Right renal cortex interstitium (tissue), 3 donors: ENCODE data around the gene MKI67. TPM values are rescaled to one million over a fixed set of nuclear protein-coding genes. Genes with fewer than 3 reads are reported as not detected.

Experiments used
- DNase-seq, 3 donors: peaks; one replicate each; pipeline ENCODE4 v3.0.0-alpha.2; 2013; ENCODE audit warnings: low read depth in 3 of 3, low spot score in 2 of 3
- polyA plus RNA-seq, 3 donors: library from polyadenylated mRNA; unstranded; fragments of 120-200 nt; gene quantifications; one replicate each; pipeline ENCODE4 v1.2.1, GENCODE V29; 2013; ENCODE audit not compliant: insufficient read length in 3 of 3

The MKI67 gene
- polyA plus RNA-seq, 3 donors: 47.5 to 58.4 (median 49.6) TPM

GRCh38 chr10:128055061-128055868 is 71.0 kb downstream of the MKI67 start:
- no peak for DNase-seq

- DNase-seq: no peak
These were observed 71.9 kb downstream of the MKI67 start for GRCh38 chr10:128054163-128054970.

- no peak for DNase-seq
These were observed 72.9 kb downstream of the MKI67 start for GRCh38 chr10:128053356-128053755.

- DNase-seq: no peak
These were observed 73.5 kb downstream of the MKI67 start for GRCh38 chr10:128052696-128053095.

DNA sequence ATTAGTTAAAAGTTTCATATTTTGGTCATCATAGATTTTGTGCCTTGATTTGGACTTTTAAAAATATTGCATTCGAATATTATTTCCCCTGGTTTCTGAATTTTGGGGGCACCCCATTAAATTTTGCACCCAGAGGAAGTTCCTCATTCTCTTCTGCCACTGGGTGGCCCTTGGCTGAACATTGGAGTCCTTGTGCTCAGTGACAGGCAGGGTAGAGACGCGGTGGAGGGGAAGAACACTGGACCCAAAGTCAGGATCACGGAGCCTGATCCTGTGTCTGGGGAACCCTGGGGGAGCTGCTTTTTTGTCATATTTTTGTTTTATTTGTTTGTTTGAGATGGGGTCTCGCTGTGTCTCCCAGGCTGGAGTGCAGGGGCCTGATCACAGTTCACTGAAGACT is 74.7 kb downstream of the MKI67 start:
- DNase-seq: no peak

GRCh38 chr10:128050936-128051335 is 75.3 kb downstream of the MKI67 start:
- no peak for DNase-seq

GRCh38 chr10:128050121-128050516 is 76.1 kb downstream of the MKI67 start:
- no peak for DNase-seq

DNA sequence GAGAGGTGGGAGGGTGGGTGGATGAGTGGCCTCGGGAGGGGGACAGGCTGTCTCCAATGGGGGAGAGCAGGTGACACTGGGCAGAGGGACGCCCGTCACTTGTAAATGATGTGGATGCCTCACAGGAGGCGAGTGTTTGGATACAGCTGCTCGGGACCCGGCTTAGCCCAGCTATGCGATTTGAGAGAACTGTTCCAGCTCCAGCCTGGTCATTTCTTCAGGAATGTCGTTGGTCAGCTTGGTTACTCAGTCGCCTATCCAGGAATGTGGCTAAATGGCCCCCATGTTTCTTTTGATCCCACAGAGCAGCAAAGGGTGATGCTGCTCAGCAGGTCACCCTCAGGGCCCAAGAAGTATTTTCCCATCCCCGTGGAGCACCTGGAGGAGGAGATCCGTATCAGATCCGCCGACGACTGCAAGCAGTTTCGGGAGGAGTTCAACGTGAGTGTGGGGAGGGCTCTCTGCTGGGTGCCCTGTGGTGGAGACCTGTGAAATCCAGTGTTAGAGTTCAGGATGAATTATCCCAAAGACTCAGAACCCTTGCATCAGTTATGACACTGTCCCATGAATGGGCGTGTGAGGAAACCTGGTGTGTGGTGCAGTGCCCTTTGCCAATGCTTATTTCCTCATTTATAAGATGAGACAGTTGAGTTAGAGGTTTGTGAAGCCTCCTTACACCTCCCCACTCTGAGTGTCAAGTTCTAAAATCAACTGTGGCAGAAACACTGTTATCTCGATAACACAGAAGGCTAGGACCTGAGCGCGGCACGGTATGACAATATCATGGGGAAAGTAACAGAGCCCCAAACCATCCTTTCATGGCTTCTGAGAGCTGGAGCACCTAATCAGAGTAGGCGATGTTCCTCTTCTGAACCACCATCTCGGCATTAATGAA is 76.8 kb downstream of the MKI67 start:
- DNase-seq: no peak

DNA sequence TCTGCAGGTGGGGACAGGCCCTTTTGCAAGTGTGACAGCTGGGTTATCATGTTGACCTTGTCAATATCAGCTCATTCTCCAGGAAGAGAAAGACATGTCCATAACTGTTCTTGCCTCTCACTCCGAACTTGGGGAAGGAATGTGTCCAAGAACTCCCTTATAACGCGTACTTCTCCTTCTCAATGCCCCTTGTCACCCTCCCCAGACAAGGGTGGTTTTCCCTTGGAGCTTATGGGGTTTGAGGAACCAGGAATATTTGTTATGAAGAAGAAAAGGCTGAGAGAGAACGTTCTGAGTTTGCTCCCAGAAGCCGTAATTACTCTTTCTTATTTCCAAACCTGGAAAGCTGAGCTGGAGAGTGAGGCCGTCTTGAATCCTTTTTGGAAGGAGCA is 77.4 kb downstream of the MKI67 start:
- DNase-seq: no peak

- DNase-seq: no peak
These were observed 78.0 kb downstream of the MKI67 start for GRCh38 chr10:128047991-128048818.

GRCh38 chr10:128047351-128047750 is 78.9 kb downstream of the MKI67 start:
- peak in 1 of 3 donors; percentile 53 for DNase-seq

DNA sequence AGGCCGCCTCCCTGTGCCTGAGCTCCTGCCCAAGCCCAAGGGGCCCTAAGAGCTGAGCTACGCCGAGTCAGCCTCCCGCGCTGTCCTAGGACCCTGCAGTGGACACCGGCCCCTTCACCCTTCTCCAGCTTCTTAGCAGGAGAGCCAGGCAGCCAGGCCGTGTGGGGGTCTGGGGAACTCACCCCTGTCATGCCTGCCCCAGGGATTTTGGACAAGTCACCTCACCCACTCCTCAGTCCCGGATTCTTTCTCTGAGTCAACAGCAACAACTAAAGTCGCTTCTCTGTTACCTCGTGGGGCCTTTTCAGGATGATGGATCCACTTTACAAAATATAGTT is 79.3 kb downstream of the MKI67 start:
- no peak for DNase-seq

Other genes with a start within 250 kb of the MKI67 start
- gene CLRN3, start 233.5 kb downstream of the MKI67 start, polyA plus RNA-seq: 10 to 100 TPM; 18.4 to 22.8 (median 21.4) TPM
- gene PTPRE, start 219.3 kb downstream of the MKI67 start, polyA plus RNA-seq: 1 to 10 TPM; 5.6 to 6.1 (median 6.0) TPM